SK-N-SH (cell line): ENCODE results near the gene CPLX1.

Experiments
- CTCF ChIP-seq: fragments of 200-600 bp; sonication (generic); IDR thresholded peaks from 2 replicates; pipeline ENCODE4 v1.6.1; 2017; ENCODE audit warnings: antibody characterized with exemption, mild to moderate bottlenecking, moderate library complexity
- EP300 ChIP-seq, 2 experiments: IDR thresholded peaks; 2 replicates each; pipeline versions ENCODE4 v1.4.0 to v1.6.1; 2012; ENCODE audit warnings: borderline replicate concordance in 1 of 2, low read depth in 1 of 2, low read length in 1 of 2
- POLR2AphosphoS5 ChIP-seq: IDR thresholded peaks from 2 replicates; pipeline ENCODE4 v1.6.1; 2012; ENCODE audit warnings: low read depth, low read length
- ZBTB33 ChIP-seq: IDR thresholded peaks from 2 replicates; pipeline ENCODE4 v1.4.0; 2012; ENCODE audit warnings: low read depth, borderline replicate concordance
- TF ChIP-seq, protein P1 (sequence below): IDR thresholded peaks from 2 replicates; pipeline ENCODE4 v1.6.1; 2012; ENCODE audit warnings: mild to moderate bottlenecking, low read depth, low read length, moderate library complexity

GRCh38 chr4:790466-790820, 35.5 kb downstream of the CPLX1 start:
- TF ChIP-seq, protein P1, sequence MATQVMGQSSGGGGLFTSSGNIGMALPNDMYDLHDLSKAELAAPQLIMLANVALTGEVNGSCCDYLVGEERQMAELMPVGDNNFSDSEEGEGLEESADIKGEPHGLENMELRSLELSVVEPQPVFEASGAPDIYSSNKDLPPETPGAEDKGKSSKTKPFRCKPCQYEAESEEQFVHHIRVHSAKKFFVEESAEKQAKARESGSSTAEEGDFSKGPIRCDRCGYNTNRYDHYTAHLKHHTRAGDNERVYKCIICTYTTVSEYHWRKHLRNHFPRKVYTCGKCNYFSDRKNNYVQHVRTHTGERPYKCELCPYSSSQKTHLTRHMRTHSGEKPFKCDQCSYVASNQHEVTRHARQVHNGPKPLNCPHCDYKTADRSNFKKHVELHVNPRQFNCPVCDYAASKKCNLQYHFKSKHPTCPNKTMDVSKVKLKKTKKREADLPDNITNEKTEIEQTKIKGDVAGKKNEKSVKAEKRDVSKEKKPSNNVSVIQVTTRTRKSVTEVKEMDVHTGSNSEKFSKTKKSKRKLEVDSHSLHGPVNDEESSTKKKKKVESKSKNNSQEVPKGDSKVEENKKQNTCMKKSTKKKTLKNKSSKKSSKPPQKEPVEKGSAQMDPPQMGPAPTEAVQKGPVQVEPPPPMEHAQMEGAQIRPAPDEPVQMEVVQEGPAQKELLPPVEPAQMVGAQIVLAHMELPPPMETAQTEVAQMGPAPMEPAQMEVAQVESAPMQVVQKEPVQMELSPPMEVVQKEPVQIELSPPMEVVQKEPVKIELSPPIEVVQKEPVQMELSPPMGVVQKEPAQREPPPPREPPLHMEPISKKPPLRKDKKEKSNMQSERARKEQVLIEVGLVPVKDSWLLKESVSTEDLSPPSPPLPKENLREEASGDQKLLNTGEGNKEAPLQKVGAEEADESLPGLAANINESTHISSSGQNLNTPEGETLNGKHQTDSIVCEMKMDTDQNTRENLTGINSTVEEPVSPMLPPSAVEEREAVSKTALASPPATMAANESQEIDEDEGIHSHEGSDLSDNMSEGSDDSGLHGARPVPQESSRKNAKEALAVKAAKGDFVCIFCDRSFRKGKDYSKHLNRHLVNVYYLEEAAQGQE: no peak
- TF ChIP-seq CTCF (no peak), POLR2AphosphoS5 (no peak), ZBTB33 (no peak), EP300 (IDR thresholded peaks at IDR 0.05; ENCODE audit: borderline replicate concordance in 1 of 2, low read depth in 1 of 2, low read length in 1 of 2) (no peak)
